ENCODE results near the gene SMAD4.

SMAD4 gene

GRCh38 chr18:51097021-51097822 lies 67.2 kb downstream of the SMAD4 start:
- TF ChIP-seq TEAD4 (IDR thresholded peaks at IDR 0.05), result no peak
- no peak for TF ChIP-seq EP300 (IDR thresholded peaks at IDR 0.05; ENCODE audit: borderline replicate concordance)
- no peak for TF ChIP-seq RAD21 (IDR thresholded peaks at IDR 0.05; ENCODE audit: low read depth)
- no peak for TF ChIP-seq TAF1 (IDR thresholded peaks at IDR 0.05; ENCODE audit: low read depth)
- TF ChIP-seq ZBTB7A (IDR thresholded peaks at IDR 0.05; ENCODE audit: low read depth), result no peak
- TF ChIP-seq REST (IDR thresholded peaks at IDR 0.05; ENCODE audit: low read depth), result no peak

- no peak for TF ChIP-seq CREB1 (IDR thresholded peaks at IDR 0.05; ENCODE audit: low read depth)
- no peak for TF ChIP-seq RAD21 (IDR thresholded peaks at IDR 0.05; ENCODE audit: low read depth)
- no peak for TF ChIP-seq EP300 (IDR thresholded peaks at IDR 0.05; ENCODE audit: borderline replicate concordance)
- TF ChIP-seq ZBTB7A (IDR thresholded peaks at IDR 0.05; ENCODE audit: low read depth), result no peak
- TF ChIP-seq MAX (IDR thresholded peaks at IDR 0.05), result no peak
- no peak for TF ChIP-seq FOXM1 (IDR thresholded peaks at IDR 0.05; ENCODE audit: borderline replicate concordance, low read depth)
- TF ChIP-seq TCF12 (IDR thresholded peaks at IDR 0.05; ENCODE audit: low read depth), result no peak
- no peak for TF ChIP-seq EGR1 (IDR thresholded peaks at IDR 0.05)
- no peak for TF ChIP-seq CEBPB (IDR thresholded peaks at IDR 0.05)
- TF ChIP-seq YY1 (IDR thresholded peaks at IDR 0.05; ENCODE audit: low read depth), result no peak
- no peak for TF ChIP-seq USF1 (IDR thresholded peaks at IDR 0.05)
- TF ChIP-seq REST (IDR thresholded peaks at IDR 0.05; ENCODE audit: low read depth), result no peak
- no peak for TF ChIP-seq TAF1 (IDR thresholded peaks at IDR 0.05; ENCODE audit: low read depth)
- no peak for TF ChIP-seq TEAD4 (IDR thresholded peaks at IDR 0.05)
- no peak for TF ChIP-seq NFIC (IDR thresholded peaks at IDR 0.05)
Measured at GRCh38 chr18:51098082-51098481, 68.1 kb downstream of the SMAD4 start.

- no peak for TF ChIP-seq ZBTB7A (IDR thresholded peaks at IDR 0.05; ENCODE audit: low read depth)
- TF ChIP-seq TCF12 (IDR thresholded peaks at IDR 0.05; ENCODE audit: low read depth), result no peak
- TF ChIP-seq USF1 (IDR thresholded peaks at IDR 0.05), result no peak
- no peak for TF ChIP-seq EGR1 (IDR thresholded peaks at IDR 0.05)
- no peak for TF ChIP-seq YY1 (IDR thresholded peaks at IDR 0.05; ENCODE audit: low read depth)
- no peak for TF ChIP-seq CREB1 (IDR thresholded peaks at IDR 0.05; ENCODE audit: low read depth)
- TF ChIP-seq EP300 (IDR thresholded peaks at IDR 0.05; ENCODE audit: borderline replicate concordance), result no peak
- TF ChIP-seq NFIC (IDR thresholded peaks at IDR 0.05), result no peak
- TF ChIP-seq CEBPB (IDR thresholded peaks at IDR 0.05), result no peak
- TF ChIP-seq TEAD4 (IDR thresholded peaks at IDR 0.05), result no peak
- no peak for TF ChIP-seq TAF1 (IDR thresholded peaks at IDR 0.05; ENCODE audit: low read depth)
- TF ChIP-seq REST (IDR thresholded peaks at IDR 0.05; ENCODE audit: low read depth), result no peak
Measured at GRCh38 chr18:51098513-51098912, 68.5 kb downstream of the SMAD4 start.

- TF ChIP-seq REST (IDR thresholded peaks at IDR 0.05; ENCODE audit: low read depth), result no peak
- no peak for TF ChIP-seq YY1 (IDR thresholded peaks at IDR 0.05; ENCODE audit: low read depth)
- TF ChIP-seq TAF1 (IDR thresholded peaks at IDR 0.05; ENCODE audit: low read depth), result no peak
- TF ChIP-seq NFIC (IDR thresholded peaks at IDR 0.05), result no peak
- no peak for TF ChIP-seq FOXM1 (IDR thresholded peaks at IDR 0.05; ENCODE audit: borderline replicate concordance, low read depth)
- no peak for TF ChIP-seq MAX (IDR thresholded peaks at IDR 0.05)
- TF ChIP-seq EP300 (IDR thresholded peaks at IDR 0.05; ENCODE audit: borderline replicate concordance), result no peak
- no peak for TF ChIP-seq CEBPB (IDR thresholded peaks at IDR 0.05)
- no peak for TF ChIP-seq EGR1 (IDR thresholded peaks at IDR 0.05)
- no peak for TF ChIP-seq CREB1 (IDR thresholded peaks at IDR 0.05; ENCODE audit: low read depth)
- no peak for TF ChIP-seq RAD21 (IDR thresholded peaks at IDR 0.05; ENCODE audit: low read depth)
- TF ChIP-seq TCF12 (IDR thresholded peaks at IDR 0.05; ENCODE audit: low read depth), result no peak
- no peak for TF ChIP-seq USF1 (IDR thresholded peaks at IDR 0.05)
- no peak for TF ChIP-seq TEAD4 (IDR thresholded peaks at IDR 0.05)
- no peak for TF ChIP-seq ZBTB7A (IDR thresholded peaks at IDR 0.05; ENCODE audit: low read depth)
Measured at GRCh38 chr18:51100385-51101120, 70.5 kb downstream of the SMAD4 start.

Data from Ishikawa (cell line).